ENCODE results near the gene IFIH1. TPM values are rescaled to one million over a fixed set of nuclear protein-coding genes. Genes with fewer than 3 reads are reported as not detected.
A peak's percentile ranks its signal among the peaks of the same experiment; 100 is the strongest.

The IFIH1 gene
- total RNA-seq, result 10 to 100 TPM; 30.4 to 53.8 (median 44.7) TPM
- polyA plus RNA-seq, result 10 to 100 TPM; 13.2 to 18.6 (median 16.3) TPM
- long read RNA-seq, donor 1, partial matches to known transcripts, result 0 of 4 reads
- long read RNA-seq, donor 1, other reads (novel, unspliced or antisense), result 0 of 4 reads
- long read RNA-seq, donor 2, partial matches to known transcripts, result 0 of 2 reads
- long read RNA-seq, donor 2, other reads (novel, unspliced or antisense), result 0 of 2 reads

DNA sequence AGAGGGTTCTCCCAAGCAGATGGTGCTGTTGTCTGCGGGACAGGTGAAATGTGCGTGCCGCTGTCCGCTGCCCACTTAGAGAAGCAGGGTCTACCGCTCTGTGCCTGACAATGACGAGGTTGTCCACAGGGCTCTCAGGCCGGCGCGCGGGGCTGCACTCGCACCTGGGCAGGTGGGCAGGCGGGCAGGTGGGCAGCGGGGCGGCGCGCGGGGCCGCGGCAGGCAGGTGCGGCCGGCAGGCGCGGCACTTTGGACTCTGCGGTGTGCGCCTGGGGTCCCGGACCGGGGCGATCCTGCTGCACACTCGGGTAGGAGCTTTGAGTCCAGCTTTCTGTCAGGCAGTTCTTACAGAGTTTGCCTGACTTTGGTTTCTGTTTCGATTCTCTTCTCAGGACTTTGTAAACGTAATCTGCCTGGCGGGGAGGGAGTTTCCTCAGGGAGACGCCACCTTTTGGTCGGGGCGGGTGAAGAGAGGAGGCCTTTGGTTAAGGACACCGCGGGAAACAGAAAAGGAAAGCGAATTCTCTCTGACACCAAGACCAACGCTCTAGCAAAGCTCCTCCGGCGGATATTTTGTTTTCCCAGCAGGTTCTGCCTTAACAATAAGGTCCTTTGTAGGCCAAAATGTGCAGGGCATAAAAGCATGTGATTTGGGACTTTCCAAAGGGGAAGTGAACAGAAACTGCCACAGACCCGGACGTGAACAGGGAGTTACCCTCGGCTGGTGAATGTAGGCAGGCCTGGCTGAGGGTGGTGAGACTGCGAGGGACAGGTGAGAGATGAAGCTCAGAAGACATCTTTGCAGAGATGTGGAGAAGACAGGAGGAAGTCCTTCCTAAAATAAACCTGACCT is at the start of gene IFIH1:
Gene IFIH1, minus strand, starts transcription at position 357 of the 853 bp plus-strand sequence. CDS start 377 bp downstream, outside the sequence.
- Histone ChIP-seq H3K27ac (peak within 1 kb of the TSS; percentile 76 to 99 (median 94)), H3K4me3 (peak within 1 kb of the TSS; percentile 55 to 96 (median 70)), H3K9me3 (no peaks in the 10 kb centered on the region), H3K27me3 (replicated peaks in 1 of 7) (no peaks in the 10 kb centered on the region), H3K4me1 (peaks cover 3 to 75% (median 61%) of the 10 kb centered on the region in 6 donors), H3K36me3 (no peaks in the 10 kb centered on the region)
- TF ChIP-seq, protein P1, sequence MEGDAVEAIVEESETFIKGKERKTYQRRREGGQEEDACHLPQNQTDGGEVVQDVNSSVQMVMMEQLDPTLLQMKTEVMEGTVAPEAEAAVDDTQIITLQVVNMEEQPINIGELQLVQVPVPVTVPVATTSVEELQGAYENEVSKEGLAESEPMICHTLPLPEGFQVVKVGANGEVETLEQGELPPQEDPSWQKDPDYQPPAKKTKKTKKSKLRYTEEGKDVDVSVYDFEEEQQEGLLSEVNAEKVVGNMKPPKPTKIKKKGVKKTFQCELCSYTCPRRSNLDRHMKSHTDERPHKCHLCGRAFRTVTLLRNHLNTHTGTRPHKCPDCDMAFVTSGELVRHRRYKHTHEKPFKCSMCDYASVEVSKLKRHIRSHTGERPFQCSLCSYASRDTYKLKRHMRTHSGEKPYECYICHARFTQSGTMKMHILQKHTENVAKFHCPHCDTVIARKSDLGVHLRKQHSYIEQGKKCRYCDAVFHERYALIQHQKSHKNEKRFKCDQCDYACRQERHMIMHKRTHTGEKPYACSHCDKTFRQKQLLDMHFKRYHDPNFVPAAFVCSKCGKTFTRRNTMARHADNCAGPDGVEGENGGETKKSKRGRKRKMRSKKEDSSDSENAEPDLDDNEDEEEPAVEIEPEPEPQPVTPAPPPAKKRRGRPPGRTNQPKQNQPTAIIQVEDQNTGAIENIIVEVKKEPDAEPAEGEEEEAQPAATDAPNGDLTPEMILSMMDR (IDR thresholded peaks at IDR 0.05 in 8 of 11, conservative IDR thresholded peaks at IDR 0.05 in 3 of 11), result peak in 4 of 11 experiments; percentile 14 to 45 (median 26)
- peak; percentile 52 to 80 (median 77) for TF ChIP-seq POLR2AphosphoS5 (IDR thresholded peaks at IDR 0.05)
- TF ChIP-seq POLR2A (IDR thresholded peaks at IDR 0.05), result peak in 1 of 3 donors; percentile 55
- peak; percentile 91 for DNase-seq
- intact Hi-C loops (cut with DNase I; ENCODE audit: low total_unique reads), result no loop called here
- WGBS, 5 donors, result 0 to 1% (median 0%) methylated on average over 41 to 45 of the region's 45 CpGs

GRCh38 chr2:162365392-162365791 is 46.9 kb upstream of the IFIH1 start:
- H3K36me3 ChIP-seq, result peaks cover 0 to 23% (median 0%) of the 10 kb centered on the region in 6 donors
- H3K4me1 ChIP-seq, result peaks cover 0 to 16% (median 0%) of the 10 kb centered on the region in 6 donors
- H3K27me3 ChIP-seq (replicated peaks in 1 of 7), result no peaks in the 10 kb centered on the region
- H3K9me3 ChIP-seq, result no peaks in the 10 kb centered on the region
- TF ChIP-seq POLR2A (IDR thresholded peaks at IDR 0.05), result no peak
- TF ChIP-seq POLR2AphosphoS5 (IDR thresholded peaks at IDR 0.05), result no peak
- TF ChIP-seq, protein P1 (IDR thresholded peaks at IDR 0.05 in 8 of 11, conservative IDR thresholded peaks at IDR 0.05 in 3 of 11), result no peak
- H3K4me3 ChIP-seq, result no peak overlapping the region
- 83 to 93% (median 86%) methylated on average over 2 of the region's 2 CpGs for WGBS, 5 donors
- H3K27ac ChIP-seq, result no peak overlapping the region
- intact Hi-C loops (cut with DNase I; ENCODE audit: low total_unique reads), result no loop called here
- no peak for DNase-seq

DNA sequence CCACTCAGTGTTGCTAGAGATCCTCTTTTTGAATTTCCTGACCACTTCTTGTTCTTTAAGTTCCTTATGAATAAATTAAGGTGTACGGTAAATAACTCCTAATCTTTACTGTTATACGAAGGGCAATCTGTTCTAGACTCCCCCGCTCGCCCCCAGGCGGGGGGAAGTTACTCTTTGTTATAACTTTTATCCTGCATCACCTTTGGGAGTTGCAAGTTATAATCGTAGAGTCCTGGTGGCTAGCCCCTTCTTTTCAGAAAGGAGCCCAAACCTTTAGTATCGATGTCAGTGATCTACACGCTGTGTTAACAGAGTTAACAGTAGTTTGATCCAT is 26.1 kb upstream of the IFIH1 start:
- no peak for TF ChIP-seq POLR2AphosphoS5 (IDR thresholded peaks at IDR 0.05)
- TF ChIP-seq POLR2A (IDR thresholded peaks at IDR 0.05), result no peak
- intact Hi-C loops (cut with DNase I; ENCODE audit: low total_unique reads), result no loop called here
- peak overlapping the region; percentile 85 to 99 (median 93) for H3K27ac ChIP-seq

GRCh38 chr2:162343824-162344616 is 25.5 kb upstream of the IFIH1 start, which contains the start of gene GCA:
GCA (plus strand) TSS chr2:162344132; CDS start chr2:162344249, 117 bp downstream.
- Histone ChIP-seq H3K36me3 (peaks cover 0 to 16% (median 0%) of the 10 kb centered on the region in 6 donors), H3K4me1 (peaks cover 0 to 90% (median 22%) of the 10 kb centered on the region in 6 donors), H3K27me3 (replicated peaks in 1 of 7) (no peaks in the 10 kb centered on the region), H3K27ac (peak within 1 kb of the TSS; percentile 85 to 99 (median 93)), H3K9me3 (no peaks in the 10 kb centered on the region), H3K4me3 (peak within 1 kb of the TSS; percentile 80 to 99 (median 92))
- DNase-seq, result peak; percentile 99
- intact Hi-C loops (cut with DNase I; ENCODE audit: low total_unique reads), result no loop called here
- WGBS, 5 donors, result 0 to 2% (median 0%) methylated on average over 37 to 57 of the region's 57 CpGs
- TF ChIP-seq POLR2A (IDR thresholded peaks at IDR 0.05) (peak in 1 of 3 donors; percentile 59), POLR2AphosphoS5 (IDR thresholded peaks at IDR 0.05) (peak; percentile 89 to 95 (median 94))
- TF ChIP-seq, protein P1 (IDR thresholded peaks at IDR 0.05 in 8 of 11, conservative IDR thresholded peaks at IDR 0.05 in 3 of 11), result peak in 8 of 11 experiments; percentile 19 to 61 (median 30)

More for the DNA sequence above, 26.1 kb upstream of the IFIH1 start:
- Histone ChIP-seq H3K36me3 (peaks cover 0 to 22% (median 0%) of the 10 kb centered on the region in 6 donors), H3K9me3 (no peaks in the 10 kb centered on the region), H3K27me3 (replicated peaks in 1 of 7) (no peaks in the 10 kb centered on the region), H3K4me3 (peak overlapping the region; percentile 80 to 99 (median 92)), H3K4me1 (peaks cover 0 to 88% (median 25%) of the 10 kb centered on the region in 6 donors)
- WGBS, 5 donors, result 2 to 5% (median 4%) methylated on average over 8 of the region's 8 CpGs
- peak; percentile 84 for DNase-seq
